Erythroblast (primary cell): Measurements from ENCODE around the gene PHC2.

ENCODE experiments used
- GATA1 ChIP-seq: IDR thresholded peaks from 2 replicates; pipeline ENCODE4 v1.6.1; 2011; ENCODE audit warnings: low read depth, mild to moderate bottlenecking, control low read depth, low read length, moderate library complexity
- POLR2A ChIP-seq: IDR thresholded peaks from 2 replicates; pipeline ENCODE4 v1.6.1; 2011; ENCODE audit warnings: mild to moderate bottlenecking, low read length

DNA sequence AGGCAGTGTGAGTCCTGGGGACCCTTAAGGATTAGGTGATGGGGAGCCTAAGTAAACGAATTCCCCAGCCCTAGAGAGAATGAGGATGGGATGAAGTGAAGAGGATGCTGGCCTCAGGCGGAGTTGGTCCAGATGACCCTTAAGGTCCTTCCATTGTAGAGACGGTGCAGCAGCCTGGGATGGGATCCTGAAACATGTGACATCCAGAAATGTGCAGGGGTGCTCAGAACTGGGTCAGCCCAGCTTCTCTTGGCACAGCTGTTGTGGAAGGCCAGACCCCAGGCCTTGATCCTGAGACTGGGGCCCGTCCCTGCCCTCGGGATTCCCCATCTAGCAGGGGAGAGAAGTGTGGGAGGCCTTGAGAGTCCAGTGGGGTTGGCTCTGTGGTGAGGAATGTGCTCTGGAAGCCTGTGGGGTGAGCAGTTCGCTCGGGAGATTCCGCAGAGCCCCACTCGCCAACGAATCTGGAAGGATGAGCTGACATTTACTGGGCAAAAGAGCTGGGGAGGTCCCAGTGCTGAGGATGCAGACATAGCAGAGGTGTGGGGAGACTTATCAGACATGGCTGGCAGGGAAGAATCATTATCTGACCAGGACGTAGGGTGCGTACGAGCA lies 138.1 kb downstream of the PHC2 start:
- TF ChIP-seq POLR2A (no peak), GATA1 (no peak)
